Measurements from ENCODE around the gene NDUFA6.

- TF ChIP-seq CTCF (IDR thresholded peaks at IDR 0.05; ENCODE audit: low read length) (no peak), EZH2 (IDR thresholded peaks at IDR 0.05; ENCODE audit: borderline replicate concordance, low read length) (no peak)
These were observed 17.8 kb downstream of the NDUFA6 start for GRCh38 chr22:42072606-42073330.

Data from OCI-LY1 (cell line).